GM12878 (cell line): Measurements from ENCODE around the gene SCNN1G.

ENCODE experiments used
- CEBPB ChIP-seq, 2 experiments: fragments of 150-350 bp in 1 of 2; IDR thresholded peaks; 2 replicates each; pipeline ENCODE4 v1.6.1; 2012 to 2014; ENCODE audit warnings: low read depth in 2 of 2, low read length in 2 of 2, borderline replicate concordance in 1 of 2, inconsistent platforms in 1 of 2
- HDAC2 ChIP-seq: fragments of 200-600 bp; sonication (generic); IDR thresholded peaks from 2 replicates; pipeline ENCODE4 v1.6.1; 2017
- MLLT1 ChIP-seq: fragments of 450-650 bp; IDR thresholded peaks from 2 replicates; pipeline ENCODE4 v1.6.1; 2016; ENCODE audit warnings: mild to moderate bottlenecking
- NR2C1 ChIP-seq: fragments of 450-650 bp; IDR thresholded peaks from 2 replicates; pipeline ENCODE4 v1.6.1; 2017; ENCODE audit warnings: antibody characterized with exemption, mild to moderate bottlenecking, moderate library complexity
- RBBP5 ChIP-seq: fragments of 200-600 bp; sonication (generic); conservative IDR thresholded peaks from 2 replicates; pipeline ENCODE4 v1.6.1; 2016
- SIN3A ChIP-seq: IDR thresholded peaks from 2 replicates; pipeline ENCODE4 v1.6.1; 2012; ENCODE audit warnings: low read depth, low read length, improper control_type of control experiment
- TF ChIP-seq, protein P1 (sequence below), 3 experiments: IDR thresholded peaks in 2 of 3; conservative IDR thresholded peaks in 1 of 3; 2 replicates each; pipeline ENCODE4 v1.5.1; 2011; ENCODE audit warnings: low read depth in 3 of 3, low read length in 3 of 3, mild to moderate bottlenecking in 3 of 3, control low read depth in 2 of 3, moderate library complexity in 2 of 3, inconsistent platforms in 1 of 3, mixed read lengths in 1 of 3; ENCODE audit not compliant: control insufficient read depth in 2 of 3, insufficient read depth in 1 of 3; ENCODE audit errors: extremely low read depth in 1 of 3

GRCh38 chr16:23141500-23141899 is 41.0 kb upstream of the SCNN1G start:
- TF ChIP-seq RBBP5: no peak
- TF ChIP-seq NR2C1: no peak
- TF ChIP-seq, protein P1, sequence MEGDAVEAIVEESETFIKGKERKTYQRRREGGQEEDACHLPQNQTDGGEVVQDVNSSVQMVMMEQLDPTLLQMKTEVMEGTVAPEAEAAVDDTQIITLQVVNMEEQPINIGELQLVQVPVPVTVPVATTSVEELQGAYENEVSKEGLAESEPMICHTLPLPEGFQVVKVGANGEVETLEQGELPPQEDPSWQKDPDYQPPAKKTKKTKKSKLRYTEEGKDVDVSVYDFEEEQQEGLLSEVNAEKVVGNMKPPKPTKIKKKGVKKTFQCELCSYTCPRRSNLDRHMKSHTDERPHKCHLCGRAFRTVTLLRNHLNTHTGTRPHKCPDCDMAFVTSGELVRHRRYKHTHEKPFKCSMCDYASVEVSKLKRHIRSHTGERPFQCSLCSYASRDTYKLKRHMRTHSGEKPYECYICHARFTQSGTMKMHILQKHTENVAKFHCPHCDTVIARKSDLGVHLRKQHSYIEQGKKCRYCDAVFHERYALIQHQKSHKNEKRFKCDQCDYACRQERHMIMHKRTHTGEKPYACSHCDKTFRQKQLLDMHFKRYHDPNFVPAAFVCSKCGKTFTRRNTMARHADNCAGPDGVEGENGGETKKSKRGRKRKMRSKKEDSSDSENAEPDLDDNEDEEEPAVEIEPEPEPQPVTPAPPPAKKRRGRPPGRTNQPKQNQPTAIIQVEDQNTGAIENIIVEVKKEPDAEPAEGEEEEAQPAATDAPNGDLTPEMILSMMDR (IDR thresholded peaks at IDR 0.05 in 2 of 3, conservative IDR thresholded peaks at IDR 0.05 in 1 of 3; ENCODE audit: control insufficient read depth in 2 of 3, extremely low read depth in 1 of 3, insufficient read depth in 1 of 3, low read depth in 3 of 3, low read length in 3 of 3): no peak
- TF ChIP-seq MLLT1: no peak
- TF ChIP-seq HDAC2: no peak
- no peak for TF ChIP-seq SIN3A
- no peak for TF ChIP-seq CEBPB (IDR thresholded peaks at IDR 0.05; ENCODE audit: borderline replicate concordance in 1 of 2, low read depth in 2 of 2, low read length in 2 of 2)
